Suprapubic skin (tissue), 3 donors: ENCODE data around the gene TSPAN12.
"Not testable (repeated sequence)": the region's sequence is repeated elsewhere in the genome, so short reads cannot be mapped to it uniquely, and the experiment has no call there.

Experiments used
- CTCF ChIP-seq, 2 donors: fragments of 200-600 bp in 1 of 2; fragments of 450-650 bp in 1 of 2; sonication (generic) in 1 of 2; IDR thresholded peaks; one replicate each; pipeline ENCODE4 v1.5.1; 2016 to 2019; ENCODE audit warnings: antibody characterized with exemption in 2 of 2, mild to moderate bottlenecking in 1 of 2, moderate library complexity in 1 of 2
- EP300 ChIP-seq: sonication (generic); formaldehyde crosslinking; IDR thresholded peaks from one replicate; pipeline ENCODE4 v1.6.1; 2017; ENCODE audit warnings: antibody characterized with exemption
- POLR2A ChIP-seq, 2 donors: fragments of 450-650 bp; IDR thresholded peaks; one replicate each; pipeline ENCODE4 v1.6.1; 2017; ENCODE audit warnings: antibody characterized with exemption in 2 of 2, mild to moderate bottlenecking in 2 of 2, moderate library complexity in 2 of 2

- not testable (repeated sequence) for TF ChIP-seq CTCF (IDR thresholded peaks at IDR 0.05); POLR2A (IDR thresholded peaks at IDR 0.05); EP300
Observed at GRCh38 chr7:120779078-120779477, 78.9 kb downstream of the TSPAN12 start.
